CD4-positive, CD25-positive, alpha-beta regulatory T cell (primary cell): Measurements from ENCODE around the gene MAP4K2. TPM values are rescaled to one million over a fixed set of nuclear protein-coding genes. Genes with fewer than 3 reads are reported as not detected.

Source experiments
- ATAC-seq, 2 donors: fragments of 150-1000 bp; cut with Tn5 transposase; one replicate each; pipeline ENCODE4 v1.10.0; 2021; ENCODE audit warnings: low read depth in 2 of 2, moderate number of reproducible peaks in 2 of 2, moderate library complexity in 1 of 2
- DNase-seq, 3 donors: peaks; one replicate each; pipeline versions ENCODE4 v3.0.0 to v3.0.0-alpha.2; 2012 to 2022; ENCODE audit warnings: mixed read lengths in 1 of 3
- H3K27ac ChIP-seq: one replicate; pipeline ENCODE4 v1.7.0; 2013; ENCODE audit warnings: mild to moderate bottlenecking, low read length; ENCODE audit not compliant: insufficient read depth, poor library complexity, severe bottlenecking
- H3K27me3 ChIP-seq: one replicate; pipeline ENCODE4 v1.7.0; 2013; ENCODE audit warnings: low read length; ENCODE audit not compliant: control insufficient read depth, insufficient read depth
- H3K36me3 ChIP-seq: one replicate; pipeline ENCODE4 v1.7.0; 2013; ENCODE audit warnings: mild to moderate bottlenecking, low read length, moderate library complexity; ENCODE audit not compliant: control insufficient read depth, insufficient read depth
- H3K4me1 ChIP-seq: 2 replicates; pipeline ENCODE4 v1.7.0; 2013; ENCODE audit warnings: mild to moderate bottlenecking, low read length; ENCODE audit not compliant: insufficient read depth, control insufficient read depth, poor library complexity, severe bottlenecking
- H3K4me3 ChIP-seq: one replicate; pipeline ENCODE4 v1.7.0; 2013; ENCODE audit warnings: low read depth, mild to moderate bottlenecking, low read length, moderate library complexity
- H3K9me3 ChIP-seq, 2 experiments: 1 replicate in 1 of 2; 2 replicates in 1 of 2; pipeline ENCODE4 v1.7.0; 2013; ENCODE audit warnings: low read length in 2 of 2, mild to moderate bottlenecking in 1 of 2, moderate library complexity in 1 of 2; ENCODE audit not compliant: control insufficient read depth in 2 of 2
- H3K27ac Mint-ChIP-seq, 3 donors: one replicate each; pipeline ENCODE4 v1.8.0; 2020 to 2022; ENCODE audit warnings: mild to moderate bottlenecking in 3 of 3, mixed read lengths in 3 of 3, moderate library complexity in 2 of 3
- H3K27me3 Mint-ChIP-seq: one replicate; pipeline ENCODE4 v1.8.0; 2022; ENCODE audit warnings: mild to moderate bottlenecking, mixed read lengths
- H3K36me3 Mint-ChIP-seq: one replicate; pipeline ENCODE4 v1.8.0; 2020; ENCODE audit warnings: mixed read lengths
- H3K4me1 Mint-ChIP-seq, 4 donors: one replicate each; pipeline ENCODE4 v1.8.0; 2020 to 2022; ENCODE audit warnings: mixed read lengths in 4 of 4, mild to moderate bottlenecking in 1 of 4
- H3K4me3 Mint-ChIP-seq, 4 donors: one replicate each; pipeline ENCODE4 v1.8.0; 2020 to 2022; ENCODE audit warnings: mild to moderate bottlenecking in 4 of 4, mixed read lengths in 4 of 4, moderate library complexity in 3 of 4
- H3K9me3 Mint-ChIP-seq, 7 donors: one replicate each; pipeline ENCODE4 v1.8.0; 2020 to 2022; ENCODE audit warnings: mixed read lengths in 7 of 7, mild to moderate bottlenecking in 3 of 7, moderate library complexity in 2 of 7
- polyA plus RNA-seq, 4 donors: library from polyadenylated mRNA; unstranded; fragments of 300-500 nt; fragmentation: Illumina TruSeq; gene quantifications; one replicate each; pipeline ENCODE4 v1.2.3, GENCODE V29; 2021
- total RNA-seq: library from RNA; stranded (reverse); gene quantifications from one replicate; pipeline ENCODE4 v1.2.3, GENCODE V29; 2022

MAP4K2 gene
- total and polyA plus RNA-seq, 5 donors from 2014 or later = 31.5 to 85.0 (median 35.2) TPM

GRCh38 chr11:64835616-64836447 is 32.8 kb upstream of the MAP4K2 start:
- DNase-seq (no peak), ATAC-seq (no peak)
- Histone ChIP-seq H3K27ac (no peak overlapping the region), H3K27me3 (no peaks in the 10 kb centered on the region), H3K4me1 (peaks cover 4% of the 10 kb centered on the region), H3K36me3 (no peaks in the 10 kb centered on the region), H3K9me3 (no peaks in the 10 kb centered on the region), H3K4me3 (no peak overlapping the region)
- Mint-ChIP-seq H3K4me1 (no peaks in the 10 kb centered on the region), H3K9me3 (no peaks in the 10 kb centered on the region), H3K4me3 (no peak overlapping the region), H3K27ac (no peak overlapping the region), H3K27me3 (peaks cover under 1% of the 10 kb centered on the region), H3K36me3 (peaks cover 4% of the 10 kb centered on the region)

GRCh38 chr11:64834723-64835615 is 32.0 kb upstream of the MAP4K2 start:
- ATAC-seq (no peak), DNase-seq (no peak)
- Mint-ChIP-seq H3K36me3 (peaks cover 4% of the 10 kb centered on the region), H3K27ac (no peak overlapping the region), H3K4me3 (no peak overlapping the region), H3K9me3 (no peaks in the 10 kb centered on the region), H3K4me1 (no peaks in the 10 kb centered on the region), H3K27me3 (no peaks in the 10 kb centered on the region)
- Histone ChIP-seq H3K27me3 (no peaks in the 10 kb centered on the region), H3K4me1 (peaks cover 4% of the 10 kb centered on the region), H3K9me3 (no peaks in the 10 kb centered on the region), H3K27ac (no peak overlapping the region), H3K4me3 (no peak overlapping the region), H3K36me3 (no peaks in the 10 kb centered on the region)

GRCh38 chr11:64834031-64834722 is 31.2 kb upstream of the MAP4K2 start:
- no peaks in the 10 kb centered on the region for H3K9me3 Mint-ChIP-seq
- H3K4me1 ChIP-seq = peaks cover 4% of the 10 kb centered on the region
- H3K27me3 Mint-ChIP-seq = no peaks in the 10 kb centered on the region
- H3K27me3 ChIP-seq = no peaks in the 10 kb centered on the region
- no peak overlapping the region for H3K4me3 ChIP-seq
- no peak overlapping the region for H3K27ac ChIP-seq
- DNase-seq (no peak), ATAC-seq (no peak)
- H3K4me1 Mint-ChIP-seq = no peaks in the 10 kb centered on the region
- no peak overlapping the region for H3K4me3 Mint-ChIP-seq
- no peaks in the 10 kb centered on the region for H3K36me3 ChIP-seq
- H3K9me3 ChIP-seq = no peaks in the 10 kb centered on the region
- H3K36me3 Mint-ChIP-seq = no peaks in the 10 kb centered on the region
- H3K27ac Mint-ChIP-seq = no peak overlapping the region

GRCh38 chr11:64833509-64833908 is 30.5 kb upstream of the MAP4K2 start:
- ATAC-seq (no peak), DNase-seq (no peak)
- no peaks in the 10 kb centered on the region for H3K9me3 ChIP-seq
- Mint-ChIP-seq H3K27me3 (no peaks in the 10 kb centered on the region), H3K9me3 (no peaks in the 10 kb centered on the region), H3K4me1 (no peaks in the 10 kb centered on the region), H3K36me3 (no peaks in the 10 kb centered on the region), H3K27ac (no peak overlapping the region), H3K4me3 (no peak overlapping the region)
- no peak overlapping the region for H3K27ac ChIP-seq
- H3K27me3 ChIP-seq = no peaks in the 10 kb centered on the region
- no peaks in the 10 kb centered on the region for H3K36me3 ChIP-seq
- no peak overlapping the region for H3K4me3 ChIP-seq
- peaks cover 4% of the 10 kb centered on the region for H3K4me1 ChIP-seq

GRCh38 chr11:64833198-64833502 is 30.1 kb upstream of the MAP4K2 start:
- no peaks in the 10 kb centered on the region for H3K27me3 Mint-ChIP-seq
- Histone ChIP-seq H3K36me3 (no peaks in the 10 kb centered on the region), H3K27ac (no peak overlapping the region), H3K27me3 (no peaks in the 10 kb centered on the region), H3K9me3 (no peaks in the 10 kb centered on the region), H3K4me3 (no peak overlapping the region), H3K4me1 (peaks cover 4% of the 10 kb centered on the region)
- no peak overlapping the region for H3K4me3 Mint-ChIP-seq
- no peak for DNase-seq
- no peak overlapping the region for H3K27ac Mint-ChIP-seq
- H3K36me3 Mint-ChIP-seq = peaks cover 2% of the 10 kb centered on the region
- H3K4me1 Mint-ChIP-seq = no peaks in the 10 kb centered on the region
- no peak for ATAC-seq
- no peaks in the 10 kb centered on the region for H3K9me3 Mint-ChIP-seq

- H3K4me3 Mint-ChIP-seq = no peak overlapping the region
- H3K27ac Mint-ChIP-seq = no peak overlapping the region
- peaks cover 7% of the 10 kb centered on the region for H3K36me3 Mint-ChIP-seq
- no peaks in the 10 kb centered on the region for H3K27me3 Mint-ChIP-seq
- H3K4me3 ChIP-seq = no peak overlapping the region
- H3K9me3 Mint-ChIP-seq = no peaks in the 10 kb centered on the region
- H3K9me3 ChIP-seq = no peaks in the 10 kb centered on the region
- H3K4me1 ChIP-seq = peaks cover 4% of the 10 kb centered on the region
- H3K27me3 ChIP-seq = no peaks in the 10 kb centered on the region
- ATAC-seq = no peak
- no peak for DNase-seq
- H3K4me1 Mint-ChIP-seq = no peaks in the 10 kb centered on the region
- H3K27ac ChIP-seq = no peak overlapping the region
- no peaks in the 10 kb centered on the region for H3K36me3 ChIP-seq
Measured at GRCh38 chr11:64832467-64833197, 29.6 kb upstream of the MAP4K2 start.

- no peaks in the 10 kb centered on the region for H3K4me1 ChIP-seq
- Mint-ChIP-seq H3K4me3 (no peak overlapping the region), H3K27me3 (no peaks in the 10 kb centered on the region), H3K36me3 (peaks cover 7% of the 10 kb centered on the region), H3K4me1 (no peaks in the 10 kb centered on the region), H3K27ac (no peak overlapping the region), H3K9me3 (no peaks in the 10 kb centered on the region)
- no peak for DNase-seq
- no peak overlapping the region for H3K27ac ChIP-seq
- no peaks in the 10 kb centered on the region for H3K27me3 ChIP-seq
- no peaks in the 10 kb centered on the region for H3K9me3 ChIP-seq
- no peak overlapping the region for H3K4me3 ChIP-seq
- H3K36me3 ChIP-seq = no peaks in the 10 kb centered on the region
- ATAC-seq = no peak
Measured at GRCh38 chr11:64831411-64831891, 28.4 kb upstream of the MAP4K2 start.
